M059J (cell line): ENCODE data around the gene EOLA1. TPM values are rescaled to one million over a fixed set of nuclear protein-coding genes. Genes with fewer than 3 reads are reported as not detected.
"Not testable (repeated sequence)": the region's sequence is repeated elsewhere in the genome, so short reads cannot be mapped to it uniquely, and the experiment has no call there.

Source experiments
- DNase-seq: peaks from one replicate; pipeline ENCODE4 v3.0.0-alpha.2; 2012; ENCODE audit warnings: low read depth
- total RNA-seq: library from RNA; depleted of rRNA; stranded (reverse); fragments of >200 nt; shearing (Covaris generic); gene quantifications from 2 replicates; pipeline ENCODE4 v1.2.3, GENCODE V29; 2014; rRNA removed

The EOLA1 gene
- total RNA-seq: 29.6 and 46.1 TPM in 2 replicates

DNA sequence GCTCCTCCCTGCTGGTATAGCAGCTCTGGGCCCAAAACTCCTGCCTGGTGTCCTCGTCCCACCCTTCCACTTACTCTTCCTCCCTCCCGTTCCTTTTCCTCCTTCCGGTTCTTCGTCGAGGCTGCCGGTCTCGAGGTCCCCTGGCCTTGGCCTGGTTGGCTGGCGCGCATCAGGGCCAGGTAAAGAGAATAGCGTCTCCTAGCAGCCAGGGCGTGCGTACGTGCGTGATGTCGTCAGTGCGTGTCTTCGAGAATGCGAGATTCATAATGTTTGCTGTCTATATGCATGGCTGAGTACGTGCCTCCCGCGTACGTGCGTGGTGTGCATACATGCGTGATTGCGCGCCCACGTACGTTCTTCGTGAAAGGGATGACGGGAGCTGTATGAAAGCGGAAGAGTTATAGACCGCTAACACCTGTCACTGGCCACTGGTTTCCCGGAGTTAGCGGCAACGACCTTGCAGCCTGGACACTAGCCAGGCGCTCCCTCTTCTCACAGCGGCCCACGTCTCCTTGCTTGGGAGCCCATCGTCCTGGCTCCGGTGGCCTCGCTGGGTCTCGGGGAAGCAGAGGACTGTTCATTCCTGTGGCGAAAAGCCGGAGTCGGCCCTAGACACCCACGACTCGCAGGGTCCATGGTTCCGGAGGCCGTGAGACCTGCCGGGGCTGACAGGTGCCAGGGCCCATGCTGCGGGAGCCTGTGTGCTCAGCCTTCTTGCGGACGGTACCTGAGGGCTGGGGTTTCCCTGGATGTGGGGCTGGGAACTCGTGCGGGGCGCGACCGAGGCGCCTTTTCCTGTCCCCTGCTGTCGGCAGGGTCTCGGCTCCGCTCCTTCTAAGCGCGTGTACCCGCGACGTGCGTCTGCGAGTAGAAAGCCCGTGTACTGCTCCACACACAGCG is at the start of gene EOLA1:
Gene EOLA1, plus strand, starts transcription at position 392 of the 900 bp plus-strand sequence. CDS start 4,619 bp downstream, outside the sequence.
- peak; percentile 98 for DNase-seq

DNA sequence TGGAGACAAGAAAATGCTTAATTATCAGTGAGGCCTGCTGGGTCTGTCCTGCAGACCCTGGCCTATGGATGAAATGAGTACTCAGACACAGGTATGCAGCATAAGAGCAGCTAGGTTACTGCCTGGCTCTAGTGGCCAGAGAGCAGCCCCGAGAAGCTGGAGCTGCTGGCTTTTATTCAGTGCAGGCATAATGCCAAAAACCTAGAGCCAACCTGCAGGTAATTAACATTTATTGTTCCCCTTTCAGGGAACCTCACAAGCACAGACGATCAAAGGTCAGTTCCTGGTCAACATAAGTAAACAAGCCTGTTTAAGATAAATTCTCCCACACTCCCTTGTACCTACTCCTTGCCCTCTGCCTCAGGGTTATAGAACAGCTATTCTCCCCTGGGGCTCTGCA is 49.0 kb upstream of the EOLA1 start:
- peak; percentile 30 for DNase-seq

DNA sequence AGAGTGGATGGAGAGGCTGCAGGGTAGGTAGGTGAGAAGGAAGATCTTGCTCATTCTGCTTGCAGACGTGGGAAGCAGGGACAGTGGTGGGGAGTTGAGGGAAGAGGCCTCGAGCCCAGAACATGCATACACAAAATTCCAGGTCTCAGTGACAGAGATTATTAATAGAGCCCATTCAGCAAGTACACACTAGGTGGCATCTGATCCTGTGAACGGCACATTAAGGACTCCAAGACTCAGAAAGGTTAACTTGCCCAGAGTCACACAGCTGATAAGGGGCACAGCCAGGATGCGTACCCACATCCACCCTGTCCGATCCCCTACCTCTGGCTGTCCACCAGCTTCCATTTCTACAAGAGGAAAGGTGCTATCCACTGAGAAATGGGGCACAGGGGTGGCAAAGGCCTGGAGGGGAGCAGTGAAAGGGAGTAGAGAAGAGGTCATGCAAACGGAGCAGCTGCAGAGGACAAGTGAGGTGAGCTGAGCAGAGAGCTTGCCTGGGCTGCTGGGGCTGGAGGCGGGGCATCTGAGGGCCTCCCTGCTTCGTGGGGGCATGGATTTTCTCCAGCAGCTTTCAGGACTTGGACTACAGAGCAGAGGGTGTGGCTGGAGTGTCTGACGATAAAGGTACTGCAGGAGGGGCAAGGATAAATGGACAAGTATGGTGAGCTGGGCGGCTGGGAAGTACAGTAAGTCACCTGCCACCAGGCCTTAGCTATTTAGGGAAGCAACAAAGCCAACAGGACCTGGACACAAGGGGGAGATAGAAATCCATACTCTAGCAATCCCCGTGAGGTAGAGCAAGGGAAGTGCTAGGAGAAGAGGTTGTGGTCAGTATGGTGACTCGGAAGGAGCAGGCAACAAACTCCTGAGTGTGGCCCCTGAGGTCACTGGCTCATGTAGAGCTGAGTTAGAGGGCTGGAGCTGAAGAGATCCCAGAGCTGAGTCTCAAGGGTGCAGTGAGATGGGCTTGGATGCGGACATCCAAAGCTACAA is 46.9 kb upstream of the EOLA1 start:
- peak; percentile 72 for DNase-seq

DNA sequence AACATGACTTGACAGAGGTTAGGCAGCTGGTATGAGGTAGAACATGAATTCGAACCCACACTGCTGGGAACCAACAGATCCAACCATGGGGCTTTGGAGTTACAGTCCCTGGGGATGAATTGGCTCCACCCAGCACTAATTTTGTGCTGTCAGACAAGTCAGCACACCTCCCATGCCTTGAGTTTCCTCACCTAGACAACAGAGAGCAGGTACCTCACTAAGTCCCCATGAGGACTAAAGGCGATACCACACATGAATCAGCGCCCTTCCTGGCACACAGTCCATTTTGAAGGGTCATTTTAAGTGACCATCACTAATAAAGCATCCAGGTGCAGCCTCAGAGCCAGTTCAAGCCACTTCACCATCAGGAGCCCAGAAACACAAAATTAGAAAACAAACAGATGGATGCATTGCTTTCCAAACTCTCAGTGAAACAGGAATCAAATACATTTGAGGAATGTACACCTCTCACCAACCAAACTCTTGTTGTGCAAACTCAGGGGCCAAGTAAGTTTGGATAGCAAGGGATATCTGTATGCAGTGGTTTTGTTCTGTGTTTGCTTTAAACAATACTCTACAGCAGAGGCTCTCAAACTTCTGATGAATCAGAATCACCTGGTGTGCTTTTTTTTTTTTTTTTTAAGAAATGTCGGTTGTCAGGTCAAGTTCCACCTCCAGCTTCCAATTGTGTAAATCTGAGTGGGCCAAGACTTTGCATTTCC is 45.8 kb upstream of the EOLA1 start:
- DNase-seq: peak; percentile 25

DNA sequence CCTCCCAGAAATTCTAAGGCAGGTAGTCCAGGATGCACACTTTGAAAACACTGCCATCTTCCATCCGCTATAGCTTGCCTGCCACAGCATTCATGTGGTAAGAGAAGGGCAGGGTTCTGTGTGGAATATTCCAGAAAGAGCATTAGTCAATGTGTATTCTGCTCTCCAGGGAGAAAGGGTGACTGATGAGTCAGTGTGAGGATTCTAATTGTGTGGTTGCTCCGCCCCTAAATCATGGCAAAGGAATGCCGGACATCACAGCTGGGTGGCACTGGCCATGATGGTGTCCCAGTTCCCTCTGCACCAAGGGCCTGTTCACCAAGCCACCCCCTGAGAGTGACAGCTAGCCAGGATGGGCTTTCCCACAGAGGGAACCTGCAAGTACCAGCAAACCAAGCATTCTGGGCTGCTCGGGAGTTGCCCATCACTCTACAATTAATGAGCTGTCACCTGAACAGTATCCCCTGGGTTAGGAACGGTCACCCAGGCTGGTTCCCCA is 45.2 kb upstream of the EOLA1 start:
- peak; percentile 97 for DNase-seq

DNA sequence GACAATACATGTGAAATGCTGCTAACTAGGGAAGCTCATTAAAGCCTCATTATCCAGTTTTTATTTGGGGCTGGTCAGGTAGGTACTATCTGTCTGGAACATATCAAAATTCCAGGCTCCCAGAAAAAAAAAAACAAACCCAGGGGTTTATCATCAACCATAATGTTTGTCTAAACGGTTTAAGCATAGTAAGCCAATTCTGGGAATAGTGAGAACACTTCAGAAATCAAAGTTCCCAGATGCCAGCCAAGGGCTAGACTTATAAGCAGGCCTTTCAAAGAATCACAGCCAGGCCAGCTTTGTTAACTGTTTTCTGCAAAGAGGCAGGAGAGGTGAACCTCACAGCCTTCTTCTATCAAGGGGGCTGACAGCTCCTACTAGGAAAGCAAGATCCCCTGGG is 43.8 kb upstream of the EOLA1 start:
- no peak for DNase-seq

DNA sequence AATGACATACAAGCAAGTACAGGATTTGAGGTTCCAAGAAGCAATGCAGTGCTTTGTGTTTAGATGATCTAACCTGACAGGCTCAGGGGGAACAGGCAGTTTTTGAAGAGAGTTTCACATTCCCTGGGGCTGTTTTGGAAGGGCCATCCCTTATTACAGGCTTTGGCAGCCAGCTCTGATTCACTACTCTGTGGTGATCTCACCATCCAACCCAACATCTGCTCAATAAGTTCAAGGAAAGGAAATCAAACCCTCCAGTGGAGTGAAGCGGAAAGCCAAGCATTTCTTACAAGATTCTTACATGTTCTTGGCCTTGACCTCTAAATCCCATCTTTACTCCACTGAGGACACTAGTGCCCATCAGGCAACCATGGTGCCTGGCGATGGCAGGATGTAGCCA is 43.2 kb upstream of the EOLA1 start:
- peak; percentile 95 for DNase-seq

DNA sequence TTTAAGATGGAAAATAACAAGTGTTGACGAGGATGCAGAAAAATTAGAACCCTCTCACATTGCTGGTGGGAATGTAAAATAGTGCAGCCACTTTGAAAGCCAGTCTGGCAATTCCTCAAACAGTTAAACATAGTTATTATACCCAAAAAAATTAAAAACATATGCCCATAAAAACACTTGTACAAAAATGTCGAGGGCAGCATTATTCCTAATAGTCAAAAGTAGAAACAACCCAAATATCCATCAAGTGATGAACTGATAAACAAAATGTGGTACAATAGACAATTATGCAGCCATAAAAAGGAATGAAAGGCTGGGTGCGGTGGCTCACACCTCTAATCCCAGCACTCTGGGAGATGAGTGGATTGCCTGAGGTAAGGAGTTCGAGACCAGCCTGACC is 42.0 kb upstream of the EOLA1 start:
- no peak for DNase-seq

DNA sequence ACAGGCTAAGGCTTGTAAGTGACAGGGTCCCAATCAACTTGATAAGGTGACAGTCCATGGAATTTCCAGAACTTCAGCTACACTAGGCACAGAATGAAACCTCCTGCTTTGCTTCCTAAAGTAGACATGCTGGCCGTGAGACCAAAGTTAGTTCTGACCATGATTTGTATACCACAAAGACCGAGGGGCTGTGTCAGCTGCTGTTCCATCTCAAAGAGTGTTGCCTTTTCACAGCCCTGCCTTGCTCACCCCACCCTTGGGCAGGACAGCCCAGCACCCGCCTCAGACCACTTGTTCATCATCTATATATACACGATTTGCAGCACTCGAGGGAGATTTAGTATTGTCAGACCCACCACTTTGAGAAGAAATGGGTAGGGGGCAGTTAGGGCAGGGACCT is 41.0 kb upstream of the EOLA1 start:
- no peak for DNase-seq

DNA sequence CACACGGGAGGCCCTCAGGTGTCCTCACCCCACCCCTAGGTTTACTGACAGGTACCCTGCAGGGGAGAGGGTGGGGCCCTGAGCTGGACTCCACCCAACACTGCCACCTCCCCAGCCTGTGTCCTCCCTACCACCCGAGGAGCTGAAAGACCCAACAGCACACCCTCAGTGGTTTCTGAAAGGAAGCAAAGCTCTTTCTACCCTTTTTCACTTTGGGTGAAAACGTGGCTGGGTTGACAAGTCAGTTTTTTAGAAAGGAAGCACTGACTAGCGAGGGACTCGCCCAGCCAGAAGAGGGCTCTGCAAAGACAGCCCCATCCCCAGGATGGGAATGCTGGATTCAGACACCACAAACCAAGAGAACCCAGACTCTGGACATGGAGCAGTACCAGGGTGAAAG is 37.9 kb upstream of the EOLA1 start:
- not testable (repeated sequence) for DNase-seq

DNA sequence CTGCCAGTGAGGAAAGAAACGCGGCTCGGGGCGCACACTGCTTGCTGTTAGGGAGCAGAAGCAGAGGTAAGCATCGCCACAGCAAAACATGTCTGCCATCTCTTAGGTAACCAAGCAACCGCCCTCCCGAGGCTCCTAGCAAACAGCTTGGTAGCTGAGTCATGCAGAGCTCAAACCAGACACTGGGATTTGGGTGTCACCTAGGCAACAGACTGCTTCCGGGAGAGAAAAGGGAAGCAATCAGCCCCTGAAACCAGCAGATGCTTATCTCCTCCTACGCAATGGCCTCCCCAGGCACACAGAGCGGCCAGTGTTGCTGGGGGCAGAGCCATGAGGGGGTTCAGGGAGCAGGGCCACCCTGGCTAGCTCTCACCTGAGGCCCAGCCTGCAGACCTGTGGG is 37.4 kb upstream of the EOLA1 start:
- peak; percentile 90 for DNase-seq

DNA sequence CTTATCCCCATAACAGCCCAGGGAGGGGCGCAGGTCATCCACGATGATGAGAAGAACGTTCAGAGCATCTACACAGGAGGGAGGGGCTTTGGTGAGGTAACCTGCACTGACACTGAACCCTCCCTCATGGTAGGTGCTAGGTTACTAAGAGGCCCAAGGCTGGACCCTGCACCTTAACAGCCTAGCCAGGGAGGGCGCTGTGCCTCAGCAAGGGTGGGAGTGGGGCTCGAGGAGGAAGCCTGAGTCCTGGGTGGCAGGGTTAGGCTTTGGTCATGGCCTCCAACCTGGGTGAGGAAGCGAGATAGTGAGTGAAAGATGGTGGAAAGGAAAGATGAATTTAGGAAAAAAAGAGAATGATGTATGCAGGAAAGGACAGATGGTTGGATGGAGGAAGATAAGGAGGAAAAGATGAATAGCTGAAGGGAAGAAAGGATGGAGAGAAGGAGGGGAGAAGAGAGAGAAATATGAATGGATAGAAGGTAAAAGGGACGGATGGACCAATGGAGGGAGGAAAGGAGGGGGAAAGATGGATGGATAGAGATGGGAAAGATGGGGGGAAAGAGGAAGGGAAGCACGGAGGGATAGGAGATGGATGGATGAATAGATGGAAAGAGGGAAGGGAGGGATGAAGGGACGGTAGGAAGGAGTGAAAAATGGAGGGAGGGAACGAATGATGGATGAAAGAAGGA is 36.4 kb upstream of the EOLA1 start:
- peak; percentile 58 for DNase-seq

DNA sequence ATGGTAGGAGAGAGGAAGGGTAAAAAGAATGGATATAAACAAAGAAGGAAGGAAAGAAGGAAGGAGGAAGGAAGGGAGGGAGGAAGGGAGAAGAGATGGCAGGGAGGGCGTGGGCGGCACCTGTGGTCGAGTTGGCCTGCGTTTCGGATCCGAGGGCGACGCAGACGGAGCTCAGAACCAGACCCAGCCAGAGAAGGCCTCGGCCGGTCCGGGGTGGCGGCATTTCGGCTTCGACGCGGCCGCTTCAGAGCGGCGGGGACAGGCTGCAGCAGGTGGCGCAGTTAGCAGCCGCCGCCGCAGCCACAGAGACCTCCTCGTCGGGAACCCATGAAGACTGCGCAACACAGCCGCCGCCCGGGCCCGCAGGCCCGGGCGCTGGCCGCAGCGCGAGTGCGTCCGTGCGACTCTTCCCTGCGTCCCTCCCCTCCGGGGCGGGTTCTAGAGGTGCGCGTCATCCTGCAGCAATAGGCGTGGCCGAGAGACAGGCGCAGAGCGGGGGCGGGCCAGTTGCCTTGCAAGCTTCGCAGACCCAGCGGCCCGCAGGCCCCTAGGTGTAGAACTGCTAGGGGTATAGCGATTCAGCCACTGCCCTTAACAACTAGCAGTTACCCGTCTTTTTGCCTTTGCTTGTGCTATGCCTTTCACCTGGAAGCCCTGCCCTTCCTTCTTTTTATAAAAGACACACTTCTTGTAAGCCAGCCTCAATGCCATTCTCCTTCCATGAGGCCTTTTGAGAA is 35.7 kb upstream of the EOLA1 start, which contains the start of gene IDS:
Gene IDS, minus strand, starts transcription at position 392 of the 737 bp plus-strand sequence. Its CDS starts 169 bp downstream, at position 223.
- peak; percentile 93 for DNase-seq

DNA sequence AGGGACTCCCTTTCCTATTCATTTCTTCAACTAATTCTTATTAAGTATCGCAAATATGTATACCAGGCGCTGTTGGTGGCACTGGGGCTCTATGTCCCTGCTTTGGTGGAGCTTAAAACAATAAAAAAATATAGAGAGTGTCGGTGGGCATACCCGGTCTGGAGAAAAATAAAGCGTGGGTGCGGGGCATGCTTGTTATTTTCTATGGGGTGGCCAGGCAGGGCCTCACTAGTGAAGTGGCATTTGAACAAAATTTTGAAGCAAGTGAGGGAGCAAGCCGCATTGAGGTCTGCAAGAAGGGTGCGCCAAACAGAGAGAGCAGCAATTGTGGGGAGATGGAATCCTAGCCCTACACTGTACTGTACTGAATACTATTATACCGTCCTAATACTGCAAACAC is 35.1 kb upstream of the EOLA1 start:
- no peak for DNase-seq

DNA sequence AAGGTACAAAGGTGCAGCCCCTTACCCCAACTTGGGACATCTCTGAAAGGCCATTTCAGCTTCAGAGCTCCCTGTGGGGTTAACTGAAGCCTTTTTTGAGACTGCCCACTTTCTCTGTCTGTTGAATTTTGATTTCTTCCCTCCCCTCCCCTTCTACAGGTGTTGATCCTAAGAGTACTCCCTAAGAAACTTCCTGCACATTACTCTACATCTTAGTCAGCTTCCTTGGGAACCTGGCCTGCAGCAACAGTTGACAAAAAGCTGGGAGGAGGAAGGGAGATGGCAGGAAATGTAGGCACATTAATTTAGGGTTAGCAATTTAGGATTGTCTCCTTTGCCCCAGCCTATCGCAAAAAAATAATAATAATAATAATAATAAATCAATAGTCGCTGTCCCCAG is 34.5 kb upstream of the EOLA1 start:
- DNase-seq: peak; percentile 45

DNA sequence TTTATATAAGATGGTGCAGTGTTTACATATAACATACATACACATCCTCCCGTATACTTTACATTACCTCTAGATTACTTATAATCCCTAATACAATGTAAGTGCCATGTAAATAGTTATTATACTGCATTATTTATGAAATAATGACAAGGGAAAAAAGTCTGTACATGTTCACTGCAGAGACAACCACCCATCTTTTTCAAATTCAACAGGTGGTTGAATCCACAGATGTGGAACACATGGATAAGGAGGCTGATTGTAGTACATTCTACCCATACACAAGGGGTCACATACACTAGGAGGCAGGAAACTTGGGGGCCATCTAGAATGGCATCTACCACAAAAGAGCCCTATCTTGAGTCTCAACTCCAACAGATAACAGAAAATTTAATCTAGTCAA is 32.3 kb upstream of the EOLA1 start:
- DNase-seq: no peak

DNA sequence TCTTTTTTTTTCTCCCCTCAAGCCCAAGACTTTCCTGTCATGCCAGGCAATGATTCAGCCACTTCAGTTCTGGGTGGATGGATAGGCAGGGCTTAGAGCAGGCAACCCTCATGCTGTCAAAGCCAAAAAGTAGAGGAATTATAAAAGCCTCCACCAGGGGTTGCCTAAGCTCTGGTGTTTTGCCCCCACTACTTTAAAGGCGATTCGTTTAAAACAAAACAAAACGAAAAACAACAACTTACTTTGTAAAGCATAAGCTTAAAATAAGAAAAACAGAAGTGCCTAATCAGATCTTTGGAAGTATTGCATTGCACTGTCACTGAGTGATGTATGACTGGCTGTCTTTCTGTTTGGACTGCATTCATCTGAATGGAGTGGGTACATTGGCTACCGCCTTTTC is 30.4 kb upstream of the EOLA1 start:
- DNase-seq: peak; percentile 59

DNA sequence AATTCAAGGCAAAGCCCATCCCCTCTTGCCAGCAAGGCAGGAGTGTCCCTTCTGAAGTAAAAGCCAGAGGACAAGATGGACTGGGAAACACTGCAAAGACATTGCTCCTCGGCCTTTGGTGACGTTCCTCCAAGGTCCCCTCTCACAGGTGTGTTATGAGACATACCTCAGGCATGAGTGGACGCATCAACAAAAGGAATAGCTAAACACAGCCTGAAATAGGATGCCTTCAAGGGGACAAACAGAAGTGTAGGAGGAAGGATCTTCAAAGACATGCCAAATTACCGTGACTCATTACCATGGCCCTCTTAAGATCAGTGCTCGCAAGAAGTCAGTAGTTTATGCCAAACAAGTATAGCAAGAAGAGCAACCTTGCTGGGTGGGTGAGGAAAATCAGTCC is 29.7 kb upstream of the EOLA1 start:
- DNase-seq: peak; percentile 72

DNA sequence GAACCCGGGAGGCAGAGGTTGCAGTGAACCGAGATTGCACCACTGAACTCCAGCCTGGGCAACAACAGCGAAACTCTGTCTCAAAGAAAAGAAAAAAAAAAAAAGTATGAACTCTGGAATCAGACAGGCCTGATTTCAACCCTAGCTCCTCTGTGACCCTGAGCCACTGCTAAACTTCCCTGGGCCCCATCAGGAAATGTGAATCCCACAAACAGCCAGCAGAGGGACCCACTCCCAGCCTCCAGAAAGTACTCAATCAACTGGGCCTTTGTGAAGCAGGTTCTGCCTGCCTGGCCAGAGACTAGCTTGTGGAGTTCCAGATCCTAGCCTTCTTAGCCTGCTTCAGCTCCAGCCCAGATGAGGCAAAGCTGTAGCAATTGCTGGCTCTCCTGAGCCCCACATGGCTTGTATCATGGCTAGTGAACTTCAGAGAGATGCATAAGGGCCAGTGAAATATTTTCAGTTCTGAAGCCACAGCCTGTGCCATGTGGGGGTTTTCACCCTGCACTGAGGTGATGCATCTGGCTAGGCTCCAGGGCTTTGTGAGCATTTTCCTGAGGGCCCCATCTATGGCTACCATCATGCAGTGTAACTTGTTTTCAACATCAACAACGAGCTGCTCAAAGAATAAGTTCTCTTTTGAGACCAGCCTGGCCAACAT is 28.5 kb upstream of the EOLA1 start:
- peak; percentile 68 for DNase-seq
